B cell (primary cell): Measurements from ENCODE around the gene RALGAPA2. TPM values are rescaled to one million over a fixed set of nuclear protein-coding genes. Genes with fewer than 3 reads are reported as not detected.
A peak's percentile ranks its signal among the peaks of the same experiment; 100 is the strongest.

ENCODE experiments used
- ATAC-seq: fragments of 200-7000 bp; cut with Tn5 transposase; one replicate; pipeline ENCODE4 v1.10.0; 2021; ENCODE audit warnings: low read depth, mild to moderate bottlenecking, moderate number of reproducible peaks, moderate library complexity
- CTCF ChIA-PET: fragments of 350-600 bp; sonication (Branson Sonifier 250); formaldehyde crosslinking; loops from one replicate; lab custom pipeline; 2021; ENCODE audit warnings: antibody characterized with exemption, inconsistent platforms; lab: Charles Lee
- POLR2A ChIA-PET: fragments of 350-600 bp; sonication (Branson Sonifier 250); formaldehyde crosslinking; loops from one replicate; lab custom pipeline; 2021; ENCODE audit warnings: antibody characterized with exemption; lab: Charles Lee
- DNase-seq: peaks from one replicate; pipeline ENCODE4 v3.0.0; 2013
- H2AFZ ChIP-seq: 2 replicates; pipeline ENCODE4 v1.6.1; 2012; ENCODE audit warnings: mild to moderate bottlenecking, low read depth, low read length; ENCODE audit not compliant: insufficient read depth, poor library complexity, severe bottlenecking
- H3K27ac ChIP-seq, 2 donors: 1 replicate in 1 of 2; 2 replicates in 1 of 2; pipeline ENCODE4 v1.5.1; 2012 to 2013; ENCODE audit warnings: low read length in 2 of 2, mild to moderate bottlenecking in 2 of 2, moderate library complexity in 1 of 2
- H3K27me3 ChIP-seq, 4 experiments: fragments of 200-600 bp in 1 of 4; sonication (generic) in 1 of 4; replicated peaks in 1 of 4; 1 replicate in 2 of 4; 2 replicates in 2 of 4; pipeline versions ENCODE4 v1.6.1 to v1.7.0; 2013 to 2016; ENCODE audit warnings: low read length in 3 of 4, mild to moderate bottlenecking in 2 of 4, mixed read lengths in 1 of 4, moderate library complexity in 1 of 4; ENCODE audit not compliant: insufficient read depth in 4 of 4, control insufficient read depth in 3 of 4; ENCODE audit errors: control extremely low read depth in 1 of 4
- H3K36me3 ChIP-seq, 2 experiments: replicated peaks in 1 of 2; 1 replicate in 1 of 2; 2 replicates in 1 of 2; pipeline versions ENCODE4 v1.6.1 to v1.7.1; 2013; ENCODE audit warnings: low read length in 1 of 2; ENCODE audit not compliant: insufficient read depth in 2 of 2, control insufficient read depth in 1 of 2; ENCODE audit errors: control extremely low read depth in 1 of 2, extremely low read depth in 1 of 2
- H3K4me1 ChIP-seq, 2 donors: fragments of 200-600 bp in 1 of 2; sonication (generic) in 1 of 2; 1 replicate in 1 of 2; 2 replicates in 1 of 2; pipeline versions ENCODE4 v1.5.1 to v1.6.1; 2013 to 2017; ENCODE audit warnings: low read length in 2 of 2; ENCODE audit not compliant: control insufficient read depth in 2 of 2, insufficient read depth in 2 of 2
- H3K4me2 ChIP-seq: replicated peaks from 2 replicates; pipeline ENCODE3; 2012; ENCODE audit warnings: mild to moderate bottlenecking, low read depth, low read length; ENCODE audit not compliant: poor library complexity, severe bottlenecking
- H3K4me3 ChIP-seq, 5 experiments: fragments of 200-600 bp in 1 of 5; sonication (generic) in 1 of 5; 1 replicate in 3 of 5; 2 replicates in 2 of 5; pipeline versions ENCODE4 v1.5.1 to v1.7.0; 2011 to 2016; ENCODE audit warnings: low read length in 4 of 5, mild to moderate bottlenecking in 4 of 5, low read depth in 2 of 5, control low read depth in 1 of 5, moderate library complexity in 1 of 5; ENCODE audit not compliant: insufficient read depth in 1 of 5; ENCODE audit errors: control extremely low read depth in 1 of 5, extremely low read depth in 1 of 5
- H3K79me2 ChIP-seq: fragments of 200-600 bp; sonication (generic); one replicate; pipeline ENCODE4 v1.6.0; 2016; ENCODE audit warnings: low read length; ENCODE audit not compliant: control insufficient read depth, insufficient read depth
- H3K9ac ChIP-seq: fragments of 200-600 bp; sonication (generic); 2 replicates; pipeline ENCODE4 v1.6.1; 2017; ENCODE audit warnings: mild to moderate bottlenecking, low read length, moderate library complexity
- H3K9me3 ChIP-seq, 3 donors: one replicate each; pipeline versions ENCODE4 v1.6.1 to v1.7.1; 2013; ENCODE audit warnings: low read length in 2 of 3; ENCODE audit not compliant: control insufficient read depth in 2 of 3, insufficient read depth in 1 of 3; ENCODE audit errors: control extremely low read depth in 1 of 3
- H4K20me1 ChIP-seq: 2 replicates; pipeline ENCODE4 v1.6.0; 2012; ENCODE audit warnings: mild to moderate bottlenecking, low read length; ENCODE audit not compliant: insufficient read depth, control insufficient read depth, poor library complexity, severe bottlenecking
- H3K27ac Mint-ChIP-seq: one replicate; pipeline ENCODE4 v1.8.0; 2021; ENCODE audit warnings: mixed read lengths
- H3K27me3 Mint-ChIP-seq: one replicate; pipeline ENCODE4 v1.8.0; 2021; ENCODE audit warnings: mixed read lengths
- H3K4me1 Mint-ChIP-seq: one replicate; pipeline ENCODE4 v1.8.0; 2021; ENCODE audit warnings: mixed read lengths
- H3K4me3 Mint-ChIP-seq: one replicate; pipeline ENCODE4 v1.8.0; 2021; ENCODE audit warnings: mixed read lengths
- H3K9me3 Mint-ChIP-seq: one replicate; pipeline ENCODE4 v1.8.0; 2022; ENCODE audit warnings: mixed read lengths; ENCODE audit not compliant: insufficient read depth
- CTCF ChIP-seq: fragments of 200-600 bp; IDR thresholded peaks from one replicate; pipeline ENCODE4 v1.8.0; 2022; ENCODE audit warnings: antibody characterized with exemption, mild to moderate bottlenecking
- EZH2 ChIP-seq: IDR thresholded peaks from 2 replicates; pipeline ENCODE4 v1.6.1; 2012; ENCODE audit warnings: borderline replicate concordance, low read depth, mild to moderate bottlenecking, moderate library complexity, low read length; ENCODE audit not compliant: insufficient read depth, poor library complexity, severe bottlenecking
- WGBS: methylation state at CpG from one replicate; pipeline ENCODE4 v1.1.5; 2013; ENCODE audit warnings: missing lambda C conversion rate; ENCODE audit not compliant: insufficient coverage; 5-methylcytosine and 5-hydroxymethylcytosine counted together
- intact Hi-C: fragments of 100-400 bp; cut with micrococcal nuclease; formaldehyde crosslinking; loops from one replicate; pipeline ENCODE4 v1.10.0; 2022
- polyA plus RNA-seq: library from polyadenylated mRNA; depleted of rRNA; stranded (reverse); fragments of >200 nt; gene quantifications from 2 replicates; pipeline ENCODE4 v1.2.3, GENCODE V29; 2012
- total RNA-seq, 2 donors: library from RNA; stranded (reverse); fragments of 120-200 nt in 1 of 2; gene quantifications; 1 replicate in 1 of 2; 2 replicates in 1 of 2; pipeline versions ENCODE4 v1.2.3 to v1.2.4, GENCODE V29; 2013 to 2022

Gene RALGAPA2
- total and polyA plus RNA-seq, 2 donors (not counting 1 experiment from before 2014, with no cell fraction given) = 6.4 to 33.1 TPM

DNA sequence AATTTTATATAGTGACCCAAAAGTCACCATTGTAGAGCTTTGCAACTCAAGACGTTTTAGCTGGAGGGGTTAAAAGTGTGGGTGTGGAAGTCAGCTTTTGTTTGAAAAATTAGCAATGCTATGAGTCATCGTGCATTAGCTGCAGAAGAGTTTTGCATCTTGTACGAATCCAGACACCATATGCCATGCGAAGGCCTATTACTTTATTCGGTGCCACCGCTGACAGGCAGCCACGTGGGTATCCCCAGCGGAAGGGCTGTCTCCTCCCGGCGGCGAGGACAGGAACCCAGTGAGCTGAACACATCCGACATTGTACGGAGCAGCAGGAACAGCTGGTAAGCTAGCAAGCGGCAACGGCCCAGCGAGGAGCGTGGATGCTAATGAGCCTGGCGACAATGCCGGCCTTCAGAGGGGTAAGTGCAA is 260.2 kb downstream of the RALGAPA2 start:
- intact Hi-C loops = no loop called here
- Histone ChIP-seq H3K4me2 (peak overlapping the region; percentile 65), H4K20me1 (no peaks in the 10 kb centered on the region), H3K79me2 (no peaks in the 10 kb centered on the region), H3K27me3 (no peaks in the 10 kb centered on the region), H3K27ac (no peak overlapping the region), H3K9ac (peak overlapping the region; percentile 56), H3K9me3 (peaks cover 0 to 5% (median 0%) of the 10 kb centered on the region in 3 donors), H2AFZ (peak overlapping the region; percentile 47), H3K36me3 (peaks cover 2 to 4% of the 10 kb centered on the region in 2 experiments), H3K4me1 (peaks cover 9 to 11% of the 10 kb centered on the region in 2 donors), H3K4me3 (peak overlapping the region in 4 of 5 experiments; percentile 18 to 50 (median 42))
- TF ChIP-seq CTCF (no peak), EZH2 (no peak)
- no peaks in the 10 kb centered on the region for H3K9me3 Mint-ChIP-seq
- ChIA-PET POLR2A (no interaction called here), CTCF (interaction anchor here (0.9 to 1.5 kb wide), 4 partner anchors 8 to 39 kb away, joined by 3 to 8 read pairs (median 3); no protein-coding TSS in a partner anchor)
- peak overlapping the region; percentile 90 for H3K4me3 Mint-ChIP-seq
- peaks cover 14% of the 10 kb centered on the region for H3K4me1 Mint-ChIP-seq
- peak overlapping the region; percentile 51 for H3K27ac Mint-ChIP-seq
- DNase-seq = peak; percentile 66
- WGBS = 2% methylated on average over 19 of the region's 19 CpGs
- peak; percentile 93 for ATAC-seq
- H3K27me3 Mint-ChIP-seq = no peaks in the 10 kb centered on the region

DNA sequence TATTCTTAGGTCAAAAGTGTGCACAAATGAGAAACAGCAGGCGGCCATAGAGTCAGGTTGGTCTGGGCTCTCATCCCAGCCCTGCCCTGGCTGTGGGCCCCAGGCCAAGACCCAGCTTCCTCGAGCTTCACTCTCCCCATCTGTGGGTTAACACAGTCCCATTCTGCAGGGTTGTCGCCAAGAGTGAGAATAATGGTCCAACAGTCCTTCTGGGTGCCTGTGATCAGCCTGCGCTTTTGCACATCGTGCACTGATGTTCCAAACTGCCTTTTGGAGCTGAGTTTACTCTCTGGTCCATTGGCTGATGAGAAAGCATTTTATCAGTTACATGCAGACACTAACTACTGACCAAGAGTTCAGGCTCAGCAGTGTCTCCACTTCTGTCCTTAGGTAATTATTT is 261.9 kb downstream of the RALGAPA2 start:
- H3K4me3 ChIP-seq = no peak overlapping the region
- no peak overlapping the region for H2AFZ ChIP-seq
- peaks cover 0 to 3% (median 0%) of the 10 kb centered on the region in 3 donors for H3K9me3 ChIP-seq
- no peak overlapping the region for H3K27ac ChIP-seq
- Mint-ChIP-seq H3K4me1 (peaks cover 25% of the 10 kb centered on the region), H3K27ac (no peak overlapping the region), H3K9me3 (no peaks in the 10 kb centered on the region), H3K27me3 (no peaks in the 10 kb centered on the region), H3K4me3 (no peak overlapping the region)
- intact Hi-C loops = no loop called here
- WGBS = 92% methylated on average over 4 of the region's 5 CpGs
- no peaks in the 10 kb centered on the region for H3K79me2 ChIP-seq
- no peak overlapping the region for H3K4me2 ChIP-seq
- H3K27me3 ChIP-seq = no peaks in the 10 kb centered on the region
- DNase-seq = no peak
- no peak for ATAC-seq
- CTCF ChIA-PET = interaction anchor here (0.7 kb wide), 1 partner anchor 264 kb away, joined by 3 read pairs; no protein-coding TSS in a partner anchor
- no peak for TF ChIP-seq EZH2
- no peak for TF ChIP-seq CTCF
- peaks cover 2 to 4% of the 10 kb centered on the region in 2 experiments for H3K36me3 ChIP-seq
- no peak overlapping the region for H3K9ac ChIP-seq
- POLR2A ChIA-PET = no interaction called here
- peaks cover 14 to 20% of the 10 kb centered on the region in 2 donors for H3K4me1 ChIP-seq
- no peaks in the 10 kb centered on the region for H4K20me1 ChIP-seq
